GM23338 (cell line): ENCODE measurements around the gene FBLN1.

Source experiments
- CTCF ChIP-seq, 2 experiments: fragments of 200-600 bp in 1 of 2; sonication (generic) in 1 of 2; conservative IDR thresholded peaks; 2 replicates each; pipeline versions ENCODE4 v1.5.1 to v1.6.1; 2016 to 2017; ENCODE audit warnings: antibody characterized with exemption in 2 of 2, low read depth in 2 of 2, mild to moderate bottlenecking in 2 of 2, moderate library complexity in 1 of 2
- EZH2 ChIP-seq: fragments of 200-600 bp; sonication (generic); IDR thresholded peaks from one replicate; pipeline ENCODE4 v1.8.0; 2017; ENCODE audit warnings: antibody characterized with exemption, mild to moderate bottlenecking, low read depth; ENCODE audit not compliant: unreplicated experiment
- POLR2AphosphoS5 ChIP-seq: IDR thresholded peaks from 2 replicates; pipeline ENCODE4 v1.6.1; 2016; ENCODE audit warnings: antibody characterized with exemption, low read depth
- REST ChIP-seq: IDR thresholded peaks from one replicate; pipeline ENCODE4 v1.6.1; 2018; ENCODE audit warnings: antibody characterized with exemption; ENCODE audit not compliant: unreplicated experiment

DNA sequence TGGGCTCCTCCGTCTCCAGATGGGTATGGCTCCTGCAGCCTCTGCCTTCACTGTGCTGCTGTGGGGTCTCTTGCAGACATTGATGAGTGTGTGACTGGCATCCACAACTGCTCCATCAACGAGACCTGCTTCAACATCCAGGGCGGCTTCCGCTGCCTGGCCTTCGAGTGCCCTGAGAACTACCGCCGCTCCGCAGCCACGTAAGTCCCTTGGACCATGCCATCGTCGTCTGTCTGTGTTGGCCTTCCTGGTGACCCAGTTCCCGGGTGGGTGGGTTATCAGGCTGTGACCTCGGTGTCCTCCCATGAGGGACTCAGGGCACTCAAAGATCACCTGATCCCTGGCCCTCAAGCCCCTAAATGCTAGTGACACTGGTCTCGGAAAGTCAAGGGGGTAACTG, 47.7 kb downstream of the FBLN1 start:
- TF ChIP-seq CTCF (conservative IDR thresholded peaks at IDR 0.05; ENCODE audit: low read depth in 2 of 2), result no peak
- TF ChIP-seq POLR2AphosphoS5, result no peak
- no peak for TF ChIP-seq REST
- no peak for TF ChIP-seq EZH2
